ENCODE results near the gene PCDHGB7. TPM values are rescaled to one million over a fixed set of nuclear protein-coding genes. Genes with fewer than 3 reads are reported as not detected.

PCDHGB7 gene
- total RNA-seq, 1 experiment from 2014 or later: 4.0 TPM

GRCh38 chr5:141437221-141437620 is 19.7 kb downstream of the PCDHGB7 start:
- TF ChIP-seq EZH2 (IDR thresholded peaks at IDR 0.05; ENCODE audit: borderline replicate concordance, low read depth, low read length, poor library complexity, severe bottlenecking) (no peak), CTCF (conservative IDR thresholded peaks at IDR 0.05; ENCODE audit: low read depth, low read length) (no peak)
- ChIA-PET CTCF (no interaction called here), POLR2A (ENCODE audit: low non-redundant PET) (no interaction called here)
- Histone ChIP-seq H3K4me1 (ENCODE audit: insufficient read depth, low read length, poor library complexity, severe bottlenecking) (no peaks in the 10 kb centered on the region), H3K4me3 (ENCODE audit: low read depth, low read length, poor library complexity, severe bottlenecking) (no peak overlapping the region), H3K27me3 (replicated peaks; ENCODE audit: insufficient read depth, low read depth, low read length, poor library complexity) (no peaks in the 10 kb centered on the region), H3K27ac (ENCODE audit: low read depth, low read length, poor library complexity, severe bottlenecking) (no peak overlapping the region), H3K36me3 (ENCODE audit: insufficient read depth, low read length, poor library complexity, severe bottlenecking) (peaks cover 8% of the 10 kb centered on the region), H3K9me3 (ENCODE audit: low read depth, low read length, poor library complexity, severe bottlenecking) (peaks cover 11% of the 10 kb centered on the region)
- no TSS peak for BruUV-seq (replicated peaks)
- DNase-seq (ENCODE audit: low spot score): no peak
- intact Hi-C loops (cut with micrococcal nuclease; ENCODE audit: unreplicated experiment): no loop called here

GRCh38 chr5:141439411-141440141 is 22.1 kb downstream of the PCDHGB7 start:
- POLR2A ChIA-PET (ENCODE audit: low non-redundant PET): no interaction called here
- BruUV-seq (replicated peaks): no TSS peak
- Histone ChIP-seq H3K36me3 (ENCODE audit: insufficient read depth, low read length, poor library complexity, severe bottlenecking) (no peaks in the 10 kb centered on the region), H3K27ac (ENCODE audit: low read depth, low read length, poor library complexity, severe bottlenecking) (no peak overlapping the region), H3K27me3 (replicated peaks; ENCODE audit: insufficient read depth, low read depth, low read length, poor library complexity) (no peaks in the 10 kb centered on the region), H3K4me3 (ENCODE audit: low read depth, low read length, poor library complexity, severe bottlenecking) (no peak overlapping the region), H3K9me3 (ENCODE audit: low read depth, low read length, poor library complexity, severe bottlenecking) (peaks cover 11% of the 10 kb centered on the region), H3K4me1 (ENCODE audit: insufficient read depth, low read length, poor library complexity, severe bottlenecking) (no peaks in the 10 kb centered on the region)
- TF ChIP-seq CTCF (conservative IDR thresholded peaks at IDR 0.05; ENCODE audit: low read depth, low read length) (no peak), EZH2 (IDR thresholded peaks at IDR 0.05; ENCODE audit: borderline replicate concordance, low read depth, low read length, poor library complexity, severe bottlenecking) (no peak)
- CTCF ChIA-PET: interaction anchor here (0.7 kb wide), 1 partner anchor 54 kb away, joined by 5 read pairs; no protein-coding TSS in a partner anchor
- intact Hi-C loops (cut with micrococcal nuclease; ENCODE audit: unreplicated experiment): no loop called here
- no peak for DNase-seq (ENCODE audit: low spot score)

DNA sequence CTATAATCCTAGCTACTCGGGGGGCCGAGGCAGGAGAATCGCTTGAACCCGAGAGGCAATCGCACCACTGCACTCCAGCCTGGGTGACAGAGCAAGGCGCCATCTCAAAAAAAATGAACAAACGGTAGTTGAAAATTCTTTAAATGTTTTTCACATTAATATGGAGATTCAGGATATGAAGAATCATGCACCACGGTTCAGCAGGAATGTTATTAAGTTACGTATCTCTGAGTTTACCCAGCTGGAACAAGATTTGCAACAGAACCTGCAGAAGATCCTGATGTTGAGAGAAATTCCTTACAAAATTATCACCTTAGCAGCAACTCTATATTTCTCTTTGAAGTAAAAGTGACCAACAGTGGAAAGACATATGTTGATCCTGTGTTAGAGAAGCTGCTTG is 22.9 kb downstream of the PCDHGB7 start:
- H3K36me3 ChIP-seq (ENCODE audit: insufficient read depth, low read length, poor library complexity, severe bottlenecking): no peaks in the 10 kb centered on the region
- ChIA-PET POLR2A (ENCODE audit: low non-redundant PET) (no interaction called here), CTCF (no interaction called here)
- no peak overlapping the region for H3K27ac ChIP-seq (ENCODE audit: low read depth, low read length, poor library complexity, severe bottlenecking)
- no peaks in the 10 kb centered on the region for H3K4me1 ChIP-seq (ENCODE audit: insufficient read depth, low read length, poor library complexity, severe bottlenecking)
- intact Hi-C loops (cut with micrococcal nuclease; ENCODE audit: unreplicated experiment): no loop called here
- no peak overlapping the region for H3K4me3 ChIP-seq (ENCODE audit: low read depth, low read length, poor library complexity, severe bottlenecking)
- no peak for DNase-seq (ENCODE audit: low spot score)
- no peaks in the 10 kb centered on the region for H3K27me3 ChIP-seq (replicated peaks; ENCODE audit: insufficient read depth, low read depth, low read length, poor library complexity)
- H3K9me3 ChIP-seq (ENCODE audit: low read depth, low read length, poor library complexity, severe bottlenecking): peaks cover 13% of the 10 kb centered on the region
- TF ChIP-seq CTCF (conservative IDR thresholded peaks at IDR 0.05; ENCODE audit: low read depth, low read length) (no peak), EZH2 (IDR thresholded peaks at IDR 0.05; ENCODE audit: borderline replicate concordance, low read depth, low read length, poor library complexity, severe bottlenecking) (no peak)
- BruUV-seq (replicated peaks): no TSS peak

Data from A673 (cell line).